ENCODE measurements around the gene NUDT22. TPM values are rescaled to one million over a fixed set of nuclear protein-coding genes. Genes with fewer than 3 reads are reported as not detected.

NUDT22 gene
- 10 to 100 TPM; 58.8 to 82.0 TPM for total RNA-seq
- long read RNA-seq, transcript NUDT22-201 (6 exons, 1,094 nt), result major isoform, 24 of 90 reads
- long read RNA-seq, partial matches to known transcripts, result 45 of 90 reads
- long read RNA-seq, other reads (novel, unspliced or antisense), result 17 of 90 reads

- ATAC-seq (peak; percentile 83 to 86), DNase-seq (peak; percentile 92)
- intact Hi-C loops (cut with DNase I), result no loop called here
Measured at GRCh38 chr11:64225608-64226506, at the start of gene NUDT22, which contains the start of gene TRPT1. Gene NUDT22 (plus strand): TSS chr11:64226274. CDS start chr11:64226653, 379 bp downstream. Gene TRPT1 (minus strand): TSS chr11:64226186. CDS start chr11:64225860, 326 bp downstream.

GRCh38 chr11:64176751-64177150 is 49.3 kb upstream of the NUDT22 start:
- intact Hi-C loops (cut with DNase I), result no loop called here
- ATAC-seq, result no peak
- no peak for DNase-seq

GRCh38 chr11:64178203-64178602 is 47.9 kb upstream of the NUDT22 start:
- ATAC-seq, result no peak
- DNase-seq, result no peak
- intact Hi-C loops (cut with DNase I), result no loop called here

GRCh38 chr11:64178951-64179639 is 47.0 kb upstream of the NUDT22 start:
- intact Hi-C loops (cut with DNase I), result no loop called here
- no peak for DNase-seq
- ATAC-seq, result no peak

- ATAC-seq (no peak), DNase-seq (no peak)
- intact Hi-C loops (cut with DNase I), result no loop called here
Measured at GRCh38 chr11:64180891-64181290, 45.2 kb upstream of the NUDT22 start.

- DNase-seq, result peak; percentile 94
Measured at GRCh38 chr11:64181506-64182411, 44.3 kb upstream of the NUDT22 start.

GRCh38 chr11:64183890-64184289 is 42.2 kb upstream of the NUDT22 start:
- intact Hi-C loops (cut with DNase I), result no loop called here
- DNase-seq (no peak), ATAC-seq (no peak)

More at GRCh38 chr11:64181506-64182411, 44.3 kb upstream of the NUDT22 start:
- peak; percentile 59 to 67 for ATAC-seq
- intact Hi-C loops (cut with DNase I), result no loop called here

GRCh38 chr11:64185175-64185692 is 40.8 kb upstream of the NUDT22 start:
- DNase-seq (peak; percentile 93), ATAC-seq (peak; percentile 53 to 65)
- intact Hi-C loops (cut with DNase I), result no loop called here

GRCh38 chr11:64185693-64186491 is 40.2 kb upstream of the NUDT22 start, which contains the start of gene STIP1:
Gene STIP1 (plus strand): TSS chr11:64186171. CDS start chr11:64186262, 91 bp downstream.
- DNase-seq, result peak; percentile 99
- intact Hi-C loops (cut with DNase I), result no loop called here

GRCh38 chr11:64186492-64187165 is 39.4 kb upstream of the NUDT22 start:
- DNase-seq, result no peak
- intact Hi-C loops (cut with DNase I), result no loop called here
- no peak for ATAC-seq

More at GRCh38 chr11:64185693-64186491, 40.2 kb upstream of the NUDT22 start, which contains the start of gene STIP1:
- peak; percentile 91 to 92 for ATAC-seq

GRCh38 chr11:64192434-64192833 is 33.6 kb upstream of the NUDT22 start:
- DNase-seq (no peak), ATAC-seq (no peak)
- intact Hi-C loops (cut with DNase I), result no loop called here

GRCh38 chr11:64196626-64197025 is 29.4 kb upstream of the NUDT22 start:
- ATAC-seq, result no peak
- no peak for DNase-seq
- intact Hi-C loops (cut with DNase I), result no loop called here

- ATAC-seq (no peak), DNase-seq (no peak)
- intact Hi-C loops (cut with DNase I), result no loop called here
Measured at GRCh38 chr11:64198511-64198910, 27.6 kb upstream of the NUDT22 start.

- intact Hi-C loops (cut with DNase I), result loop anchor here (5.0 to 10.0 kb wide), 2 partner anchors 101 to 103 kb away; partner anchors contain the start of genes CATSPERZ (in 2 of the 2) and ESRRA (in 1 of the 2)
- DNase-seq, result no peak
Measured at GRCh38 chr11:64201543-64201942, 24.5 kb upstream of the NUDT22 start.

GRCh38 chr11:64202992-64203391 is 23.1 kb upstream of the NUDT22 start:
- DNase-seq (no peak), ATAC-seq (no peak)
- intact Hi-C loops (cut with DNase I), result loop anchor here (5.0 to 10.0 kb wide), 2 partner anchors 99 to 102 kb away; partner anchors contain the start of genes CATSPERZ (in 2 of the 2) and ESRRA (in 1 of the 2)

More at GRCh38 chr11:64201543-64201942, 24.5 kb upstream of the NUDT22 start:
- no peak for ATAC-seq

- intact Hi-C loops (cut with DNase I), result loop anchor here (5.0 to 10.0 kb wide), 2 partner anchors 99 to 101 kb away; partner anchors contain the start of genes CATSPERZ (in 2 of the 2) and ESRRA (in 1 of the 2)
- no peak for ATAC-seq
- no peak for DNase-seq
Measured at GRCh38 chr11:64203421-64204079, 22.5 kb upstream of the NUDT22 start.
